Mucosa of gallbladder (tissue), 1 donor: Measurements from ENCODE around the gene PRR20G. TPM values are rescaled to one million over a fixed set of nuclear protein-coding genes. Genes with fewer than 3 reads are reported as not detected.

Experiments
- total RNA-seq: library from RNA; stranded (reverse); gene quantifications from one replicate; pipeline ENCODE4 v1.2.1, GENCODE V29; 2021
- donor health status: DM: no; HTN: no; CAD: no.

Gene PRR20G
- total RNA-seq, 1 donor from 2014 or later = not detected

Other genes with a start within 250 kb of the PRR20G start
- not detected for gene PRR23E, start 94.9 kb downstream of the PRR20G start, total RNA-seq